Sigmoid colon (tissue), 7 donors: ENCODE measurements around the gene ELF1. TPM values are rescaled to one million over a fixed set of nuclear protein-coding genes. Genes with fewer than 3 reads are reported as not detected.
"Not testable (repeated sequence)": the region's sequence is repeated elsewhere in the genome, so short reads cannot be mapped to it uniquely, and the experiment has no call there.

Experiments
- DNase-seq: peaks from one replicate; pipeline ENCODE4 v3.0.0-alpha.2; 2019
- H3K27ac ChIP-seq, 4 donors: fragments of 200-600 bp; sonication (generic); one replicate each; pipeline ENCODE4 v1.5.1; 2016 to 2019; ENCODE audit warnings: mild to moderate bottlenecking in 1 of 4
- H3K27me3 ChIP-seq, 3 donors: fragments of 200-600 bp; sonication (generic); one replicate each; pipeline ENCODE4 v1.5.1; 2019; ENCODE audit warnings: mild to moderate bottlenecking in 1 of 3
- H3K36me3 ChIP-seq, 4 donors: fragments of 200-600 bp; sonication (generic); one replicate each; pipeline ENCODE4 v1.5.1; 2016 to 2019
- H3K4me1 ChIP-seq, 4 donors: fragments of 200-600 bp; sonication (generic); one replicate each; pipeline ENCODE4 v1.5.1; 2017 to 2019
- H3K4me3 ChIP-seq, 4 donors: fragments of 200-600 bp; sonication (generic); one replicate each; pipeline ENCODE4 v1.5.1; 2017 to 2019; ENCODE audit warnings: mild to moderate bottlenecking in 2 of 4, moderate library complexity in 1 of 4
- H3K9me3 ChIP-seq, 4 donors: fragments of 200-600 bp in 3 of 4; sonication (generic) in 3 of 4; one replicate each; pipeline versions ENCODE4 v1.5.1 to v1.6.1; 2013 to 2019
- CTCF ChIP-seq, 4 experiments: fragments of 450-650 bp in 3 of 4; fragments of 200-600 bp in 1 of 4; IDR thresholded peaks; one replicate each; pipeline ENCODE4 v1.5.1; 2016 to 2019; ENCODE audit warnings: antibody characterized with exemption in 4 of 4, mild to moderate bottlenecking in 3 of 4, moderate library complexity in 2 of 4
- EP300 ChIP-seq, 4 donors: sonication (generic); formaldehyde crosslinking; IDR thresholded peaks; one replicate each; pipeline ENCODE4 v1.6.1; 2017; ENCODE audit warnings: antibody characterized with exemption in 4 of 4
- POLR2A ChIP-seq, 2 donors: fragments of 450-650 bp; IDR thresholded peaks; one replicate each; pipeline ENCODE4 v1.6.1; 2016; ENCODE audit warnings: antibody characterized with exemption in 2 of 2, mild to moderate bottlenecking in 2 of 2, moderate library complexity in 2 of 2
- POLR2AphosphoS5 ChIP-seq, 4 donors: sonication (generic); formaldehyde crosslinking; IDR thresholded peaks; one replicate each; pipeline ENCODE4 v1.6.1; 2017; ENCODE audit warnings: antibody characterized with exemption in 4 of 4
- WGBS, 2 donors: extraction: QIAGEN DNeasy Blood & Tissue Kit; methylation state at CpG; one replicate each; pipeline ENCODE4 v1.1.7; 2013; 5-methylcytosine and 5-hydroxymethylcytosine counted together
- intact Hi-C: fragments of 100-400 bp; cut with DNase I; formaldehyde crosslinking; loops from one replicate; pipeline ENCODE4 v1.15.1; 2023
- polyA plus RNA-seq, 3 donors: library from polyadenylated mRNA; stranded (reverse); fragments of 200-250 nt; gene quantifications; one replicate each; pipeline ENCODE4 v1.2.3, GENCODE V29; 2013
- total RNA-seq, 4 donors: library from RNA; depleted of rRNA; stranded (reverse); fragments of >200 nt; gene quantifications; one replicate each; pipeline ENCODE4 v1.1.0, GENCODE V29; 2016
- donor health status: healthy with polysubstance abuse.
- donor health status: Bipolar disorder and iron deficiency.
- donor health status: healthy.

The ELF1 gene
- total and polyA plus RNA-seq, 7 donors: 31.8 to 68.5 (median 47.4) TPM

- H3K9me3 ChIP-seq: no peaks in the 10 kb centered on the region
- WGBS, 2 donors: 67 to 84% methylated on average over 3 of the region's 3 CpGs
- peak overlapping the region in 1 of 4 donors; percentile 4 for H3K4me3 ChIP-seq
- peaks cover 0 to 4% (median 0%) of the 10 kb centered on the region in 4 donors for H3K36me3 ChIP-seq
- TF ChIP-seq POLR2A (IDR thresholded peaks at IDR 0.05) (no peak), POLR2AphosphoS5 (IDR thresholded peaks at IDR 0.05) (no peak), EP300 (IDR thresholded peaks at IDR 0.05) (no peak), CTCF (IDR thresholded peaks at IDR 0.05) (no peak)
- intact Hi-C loops: no loop called here
- H3K27ac ChIP-seq: no peak overlapping the region
- DNase-seq: no peak
- peaks cover 0 to 70% (median 37%) of the 10 kb centered on the region in 4 donors for H3K4me1 ChIP-seq
- no peaks in the 10 kb centered on the region for H3K27me3 ChIP-seq
These were observed 39.9 kb downstream of the ELF1 start for GRCh38 chr13:40979232-40979631.

- H3K27me3 ChIP-seq, H3K27ac ChIP-seq, H3K4me3 ChIP-seq, intact Hi-C loops, H3K36me3 ChIP-seq, H3K9me3 ChIP-seq, DNase-seq: not testable (repeated sequence)
- H3K4me1 ChIP-seq: peaks cover 0 to 70% (median 32%) of the 10 kb centered on the region in 4 donors
- WGBS, 2 donors: 68 to 82% methylated on average over 6 of the region's 6 CpGs
These were observed 41.0 kb downstream of the ELF1 start for GRCh38 chr13:40978109-40978508.

GRCh38 chr13:40975441-40975840 is 43.7 kb downstream of the ELF1 start:
- no peaks in the 10 kb centered on the region for H3K36me3 ChIP-seq
- no peaks in the 10 kb centered on the region for H3K9me3 ChIP-seq
- no peaks in the 10 kb centered on the region for H3K27me3 ChIP-seq
- DNase-seq: no peak
- H3K4me3 ChIP-seq: no peak overlapping the region
- peaks cover 0 to 82% (median 47%) of the 10 kb centered on the region in 4 donors for H3K4me1 ChIP-seq
- TF ChIP-seq CTCF (IDR thresholded peaks at IDR 0.05): no peak
- TF ChIP-seq POLR2A (IDR thresholded peaks at IDR 0.05): no peak
- TF ChIP-seq POLR2AphosphoS5 (IDR thresholded peaks at IDR 0.05): no peak
- no peak for TF ChIP-seq EP300 (IDR thresholded peaks at IDR 0.05)
- H3K27ac ChIP-seq: no peak overlapping the region
- intact Hi-C loops: no loop called here

GRCh38 chr13:40974460-40975407 is 44.4 kb downstream of the ELF1 start:
- H3K9me3 ChIP-seq: no peaks in the 10 kb centered on the region
- H3K4me3 ChIP-seq: no peak overlapping the region
- no peak for TF ChIP-seq POLR2A (IDR thresholded peaks at IDR 0.05)
- TF ChIP-seq POLR2AphosphoS5 (IDR thresholded peaks at IDR 0.05): no peak
- peak in 1 of 4 experiments; percentile 17 for TF ChIP-seq CTCF (IDR thresholded peaks at IDR 0.05)
- no peak for TF ChIP-seq EP300 (IDR thresholded peaks at IDR 0.05)
- intact Hi-C loops: no loop called here
- DNase-seq: no peak
- H3K4me1 ChIP-seq: peaks cover 0 to 82% (median 53%) of the 10 kb centered on the region in 4 donors
- H3K27ac ChIP-seq: no peak overlapping the region
- H3K27me3 ChIP-seq: no peaks in the 10 kb centered on the region
- H3K36me3 ChIP-seq: no peaks in the 10 kb centered on the region
- 14 to 30% methylated on average over 4 of the region's 4 CpGs for WGBS, 2 donors

- peaks cover 0 to 89% (median 58%) of the 10 kb centered on the region in 4 donors for H3K4me1 ChIP-seq
- 39 to 43% methylated on average over 1 of the region's 1 CpG for WGBS, 2 donors
These were observed 45.7 kb downstream of the ELF1 start for GRCh38 chr13:40973409-40973808.

More at GRCh38 chr13:40973409-40973808, 45.7 kb downstream of the ELF1 start:
- intact Hi-C loops: no loop called here
- no peak for TF ChIP-seq EP300 (IDR thresholded peaks at IDR 0.05)
- TF ChIP-seq POLR2A (IDR thresholded peaks at IDR 0.05): no peak
- no peak for TF ChIP-seq POLR2AphosphoS5 (IDR thresholded peaks at IDR 0.05)
- TF ChIP-seq CTCF (IDR thresholded peaks at IDR 0.05): no peak
- Histone ChIP-seq H3K4me3 (no peak overlapping the region), H3K27ac (no peak overlapping the region), H3K9me3 (no peaks in the 10 kb centered on the region), H3K27me3 (no peaks in the 10 kb centered on the region), H3K36me3 (no peaks in the 10 kb centered on the region)
- DNase-seq: no peak
